HG02798 (cell line): ENCODE data around the gene NR2C2.

ENCODE experiments used
- ATAC-seq: cut with Tn5 transposase; IDR thresholded peaks from one replicate; pipeline ENCODE4 v1.9.1; 2021; ENCODE audit warnings: mild to moderate bottlenecking; ENCODE audit not compliant: unreplicated experiment, poor library complexity

Gene NR2C2

GRCh38 chr3:15014606-15015328 is 67.4 kb downstream of the NR2C2 start:
- no peak for ATAC-seq

GRCh38 chr3:15015456-15015855 is 68.1 kb downstream of the NR2C2 start:
- no peak for ATAC-seq

GRCh38 chr3:15017191-15017590 is 69.8 kb downstream of the NR2C2 start:
- no peak for ATAC-seq

GRCh38 chr3:15023249-15023648 is 75.9 kb downstream of the NR2C2 start:
- ATAC-seq, result no peak

- no peak for ATAC-seq
Measured at GRCh38 chr3:15023719-15024118, 76.3 kb downstream of the NR2C2 start.

GRCh38 chr3:15029625-15030024 is 82.2 kb downstream of the NR2C2 start:
- ATAC-seq, result no peak

GRCh38 chr3:15032650-15033049 is 85.3 kb downstream of the NR2C2 start:
- ATAC-seq, result no peak

GRCh38 chr3:15033103-15033502 is 85.7 kb downstream of the NR2C2 start:
- no peak for ATAC-seq

GRCh38 chr3:15038306-15038705 is 90.9 kb downstream of the NR2C2 start:
- ATAC-seq, result no peak

- no peak for ATAC-seq
Measured at GRCh38 chr3:15040844-15041243, 93.5 kb downstream of the NR2C2 start.

- no peak for ATAC-seq
Measured at GRCh38 chr3:15041950-15042349, 94.6 kb downstream of the NR2C2 start.

GRCh38 chr3:15042936-15043335 is 95.6 kb downstream of the NR2C2 start:
- no peak for ATAC-seq

GRCh38 chr3:15043408-15044171 is 96.2 kb downstream of the NR2C2 start:
- ATAC-seq, result no peak

GRCh38 chr3:15044326-15044725 is 96.9 kb downstream of the NR2C2 start:
- no peak for ATAC-seq

- ATAC-seq, result no peak
Measured at GRCh38 chr3:15045667-15046066, 98.3 kb downstream of the NR2C2 start.

GRCh38 chr3:15049584-15049983 is 102.2 kb downstream of the NR2C2 start:
- ATAC-seq, result no peak

- ATAC-seq, result peak; percentile 78
Measured at GRCh38 chr3:15050405-15051092, 103.2 kb downstream of the NR2C2 start.

GRCh38 chr3:15051531-15051930 is 104.1 kb downstream of the NR2C2 start:
- ATAC-seq, result peak; percentile 71

GRCh38 chr3:15052335-15053242 is 105.2 kb downstream of the NR2C2 start:
- ATAC-seq, result no peak

GRCh38 chr3:15053541-15053940 is 106.2 kb downstream of the NR2C2 start:
- ATAC-seq, result no peak
